SH-SY5Y (cell line): ENCODE data around the gene PAPPA2.

Experiments used
- GATA2 ChIP-seq: IDR thresholded peaks from 2 replicates; pipeline ENCODE4 v1.6.1; 2011; ENCODE audit warnings: mild to moderate bottlenecking, low read depth, low read length
- GATA3 ChIP-seq: IDR thresholded peaks from 2 replicates; pipeline ENCODE4 v1.6.1; 2011; ENCODE audit warnings: low read depth, mild to moderate bottlenecking, low read length, moderate library complexity

- TF ChIP-seq GATA2 (no peak), GATA3 (no peak)
These were observed 113.0 kb downstream of the PAPPA2 start for GRCh38 chr1:176575991-176576390.
